Stimulated activated CD8-positive, alpha-beta memory T cell treated with anti-CD3 and anti-CD28 coated beads, Interleukin-4, amount 100 ng/mL, for 1 hour (primary cell): ENCODE measurements around the gene DDX51.
A peak's percentile ranks its signal among the peaks of the same experiment; 100 is the strongest.
"Not testable (repeated sequence)": the region's sequence is repeated elsewhere in the genome, so short reads cannot be mapped to it uniquely, and the experiment has no call there.

ENCODE experiments used
- DNase-seq, 2 donors: peaks; one replicate each; pipeline ENCODE4 v3.0.0-alpha.2; 2020; ENCODE audit warnings: low read depth in 2 of 2, low spot score in 1 of 2

Gene DDX51

GRCh38 chr12:132154941-132155770 is 11.0 kb upstream of the DDX51 start:
- DNase-seq: no peak

GRCh38 chr12:132154341-132154761 is 10.2 kb upstream of the DDX51 start:
- DNase-seq: no peak

GRCh38 chr12:132153501-132154340 is 9.6 kb upstream of the DDX51 start:
- peak; percentile 22 to 40 for DNase-seq

- DNase-seq: no peak
These were observed 8.8 kb upstream of the DDX51 start for GRCh38 chr12:132152953-132153352.

GRCh38 chr12:132152411-132152821 is 8.3 kb upstream of the DDX51 start:
- DNase-seq: no peak

- no peak for DNase-seq
These were observed 7.8 kb upstream of the DDX51 start for GRCh38 chr12:132151766-132152410.

- DNase-seq: no peak
These were observed 7.1 kb upstream of the DDX51 start for GRCh38 chr12:132151145-132151765.

- no peak for DNase-seq
These were observed 6.6 kb upstream of the DDX51 start for GRCh38 chr12:132150780-132151144.

GRCh38 chr12:132149526-132149925 is 5.4 kb upstream of the DDX51 start:
- not testable (repeated sequence) for DNase-seq

- DNase-seq: no peak
These were observed 4.4 kb upstream of the DDX51 start for GRCh38 chr12:132148368-132149045.

GRCh38 chr12:132147423-132148367 is 3.6 kb upstream of the DDX51 start:
- no peak for DNase-seq

GRCh38 chr12:132146772-132147422 is 2.8 kb upstream of the DDX51 start:
- no peak for DNase-seq

GRCh38 chr12:132146098-132146497 is 2.0 kb upstream of the DDX51 start:
- no peak for DNase-seq

- DNase-seq: no peak
These were observed 1.2 kb upstream of the DDX51 start for GRCh38 chr12:132145334-132145733.

- no peak for DNase-seq
These were observed 670 bp upstream of the DDX51 start for GRCh38 chr12:132144810-132145168.

GRCh38 chr12:132143336-132144071 is 615 bp downstream of the DDX51 start:
- no peak for DNase-seq

GRCh38 chr12:132142679-132143335 is 1.3 kb downstream of the DDX51 start:
- DNase-seq: no peak
